GM21737 (cell line): ENCODE results near the gene TUT1.
A peak's percentile ranks its signal among the peaks of the same experiment; 100 is the strongest.
"Not testable (repeated sequence)": the region's sequence is repeated elsewhere in the genome, so short reads cannot be mapped to it uniquely, and the experiment has no call there.

Source experiments
- ATAC-seq: cut with Tn5 transposase; IDR thresholded peaks from one replicate; pipeline ENCODE4 v1.9.1; 2021; ENCODE audit warnings: mild to moderate bottlenecking, moderate library complexity; ENCODE audit not compliant: unreplicated experiment

Gene TUT1

DNA sequence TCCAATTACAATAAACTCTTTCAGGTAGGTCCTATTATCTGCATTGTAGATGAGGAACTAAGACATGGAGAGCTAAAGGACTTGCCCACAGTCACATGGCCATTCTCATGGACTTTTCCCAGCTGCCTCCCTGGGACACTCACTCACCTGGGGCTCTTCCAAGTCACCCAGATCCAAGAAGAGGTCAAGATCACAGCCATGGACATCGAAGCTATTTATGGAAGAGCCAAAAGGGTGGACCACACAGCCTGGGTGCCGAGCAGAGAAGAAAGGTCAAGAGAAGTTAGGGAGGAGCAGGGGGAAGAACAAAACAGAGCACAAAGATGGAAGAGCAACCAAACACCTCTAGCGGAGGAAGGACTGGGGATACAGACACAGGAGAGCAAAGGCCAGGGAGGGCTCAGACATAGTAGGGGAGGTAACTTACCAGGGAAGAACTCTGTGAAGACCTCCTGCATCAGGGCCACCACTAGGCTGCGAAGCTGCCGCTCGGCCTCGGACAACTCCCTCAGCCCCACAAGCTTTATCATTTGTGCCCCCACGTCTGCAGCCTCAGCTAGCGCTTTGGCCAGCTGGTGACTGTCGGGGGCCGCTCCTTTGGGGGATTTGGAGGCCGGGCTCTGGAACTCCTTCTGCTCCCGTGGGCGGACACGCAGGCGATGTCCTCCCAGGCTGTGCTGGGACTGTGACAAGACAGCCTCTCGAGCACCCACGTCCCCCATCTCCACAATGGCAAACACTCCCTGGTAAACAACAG lies 10.2 kb downstream of the TUT1 start:
- no peak for ATAC-seq

DNA sequence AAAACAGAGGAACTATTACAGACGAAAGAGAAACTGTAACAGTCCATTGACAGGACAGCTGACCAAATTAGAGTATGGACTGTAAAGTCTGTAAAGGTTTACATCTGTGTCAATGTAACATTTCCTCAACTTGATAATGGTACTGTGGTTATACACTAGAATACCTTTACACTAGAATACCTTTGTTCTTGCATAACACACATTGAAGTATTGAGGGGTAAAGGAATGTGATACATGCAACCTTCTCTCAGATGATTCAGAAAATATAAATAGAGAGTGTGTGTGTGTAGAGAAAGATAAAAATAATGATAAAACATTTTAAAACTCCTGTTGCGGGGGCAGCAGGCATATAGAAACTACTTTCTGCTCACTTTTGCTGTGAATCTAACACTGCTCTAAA lies 12.1 kb downstream of the TUT1 start:
- no peak for ATAC-seq

DNA sequence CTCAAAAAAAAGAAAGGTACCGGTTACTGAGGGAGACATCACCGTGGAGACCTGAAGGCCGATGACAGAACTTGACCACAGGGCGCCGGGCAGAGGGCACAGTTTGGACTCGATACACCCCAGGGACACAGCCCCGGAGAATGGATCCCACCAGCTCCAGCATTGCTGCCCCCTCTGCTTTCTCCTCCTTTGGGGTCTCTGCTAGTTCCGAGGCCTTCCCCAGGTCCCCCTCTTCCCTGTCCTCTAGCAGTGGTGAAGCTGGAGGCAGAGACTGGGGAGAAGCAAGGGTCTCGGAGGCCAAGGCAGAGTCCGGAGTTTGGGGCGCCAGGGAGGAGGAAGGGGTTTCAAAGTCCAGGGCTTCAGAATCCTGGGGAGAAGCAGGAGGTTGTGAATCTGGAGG lies 12.8 kb downstream of the TUT1 start:
- ATAC-seq, result no peak

DNA sequence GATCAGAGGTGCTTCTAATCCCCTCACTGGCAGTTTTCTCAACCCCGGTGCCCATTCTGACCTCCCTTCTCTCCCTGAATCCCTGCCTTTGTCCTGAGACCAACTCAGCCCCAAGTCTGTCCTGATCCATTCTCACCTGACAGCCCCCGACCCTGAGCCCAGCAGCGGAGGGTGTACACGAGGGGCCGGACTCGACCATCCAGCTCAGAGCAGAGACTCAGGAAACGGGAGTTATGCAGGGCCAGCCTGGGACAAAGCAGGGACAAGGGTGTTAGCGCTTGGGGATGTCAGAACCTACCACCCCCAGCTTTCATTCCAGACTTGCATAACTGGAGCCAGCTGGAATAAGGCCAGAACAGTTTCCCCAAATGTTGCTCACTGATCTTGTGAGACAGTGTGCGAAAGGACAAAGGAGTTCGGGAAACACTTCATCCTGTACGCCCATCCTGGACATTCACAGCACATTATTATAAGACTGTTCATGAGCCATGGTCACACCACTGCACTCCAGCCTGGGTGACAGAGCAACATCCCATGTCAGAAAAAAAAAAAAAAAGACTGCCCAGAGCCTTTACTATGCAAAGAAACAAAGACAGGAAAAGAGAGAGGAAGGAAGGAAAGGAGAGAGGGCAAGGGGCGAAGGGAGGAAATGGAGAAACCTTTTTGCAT lies 14.1 kb downstream of the TUT1 start:
- ATAC-seq, result no peak

DNA sequence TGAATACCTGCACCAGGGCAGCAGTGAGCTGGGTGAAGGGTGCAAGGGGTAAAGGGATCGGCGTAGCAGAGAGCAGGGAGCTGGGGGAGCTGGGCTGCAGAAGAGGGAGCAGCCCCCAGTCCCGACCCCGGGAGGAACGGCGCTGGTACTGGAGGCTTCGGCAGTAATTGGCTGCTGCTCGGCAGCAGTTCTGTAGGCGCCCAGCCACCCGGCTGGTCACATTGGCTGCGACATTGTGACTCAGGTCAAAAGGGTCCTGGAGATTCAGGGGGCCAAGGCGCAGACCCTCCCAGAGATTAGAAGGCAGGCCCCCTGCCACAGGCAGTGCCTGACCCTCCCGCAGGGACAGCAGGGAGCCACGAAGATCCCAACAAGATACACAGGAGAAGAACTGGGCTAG lies 15.5 kb downstream of the TUT1 start:
- no peak for ATAC-seq

DNA sequence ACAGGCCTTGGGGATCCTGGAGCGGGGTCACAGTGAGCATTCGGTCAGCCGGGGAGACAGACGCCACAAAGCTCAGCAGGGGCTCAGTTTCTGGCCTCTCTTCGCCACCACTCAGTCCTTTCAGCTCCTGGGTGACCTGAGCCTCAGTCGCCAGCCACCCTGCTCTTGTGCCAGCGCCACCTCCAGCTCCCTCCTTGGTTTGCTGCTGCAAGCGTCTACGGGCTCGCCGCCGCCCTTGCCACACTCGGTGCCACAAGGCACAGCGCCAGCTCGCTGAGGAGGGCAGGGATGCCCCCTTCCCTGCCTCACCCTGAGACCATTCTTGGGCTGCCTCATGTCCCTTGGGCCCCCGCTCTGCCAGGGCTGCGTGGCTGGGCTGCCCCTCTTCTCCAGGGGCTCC lies 16.2 kb downstream of the TUT1 start:
- no peak for ATAC-seq

DNA sequence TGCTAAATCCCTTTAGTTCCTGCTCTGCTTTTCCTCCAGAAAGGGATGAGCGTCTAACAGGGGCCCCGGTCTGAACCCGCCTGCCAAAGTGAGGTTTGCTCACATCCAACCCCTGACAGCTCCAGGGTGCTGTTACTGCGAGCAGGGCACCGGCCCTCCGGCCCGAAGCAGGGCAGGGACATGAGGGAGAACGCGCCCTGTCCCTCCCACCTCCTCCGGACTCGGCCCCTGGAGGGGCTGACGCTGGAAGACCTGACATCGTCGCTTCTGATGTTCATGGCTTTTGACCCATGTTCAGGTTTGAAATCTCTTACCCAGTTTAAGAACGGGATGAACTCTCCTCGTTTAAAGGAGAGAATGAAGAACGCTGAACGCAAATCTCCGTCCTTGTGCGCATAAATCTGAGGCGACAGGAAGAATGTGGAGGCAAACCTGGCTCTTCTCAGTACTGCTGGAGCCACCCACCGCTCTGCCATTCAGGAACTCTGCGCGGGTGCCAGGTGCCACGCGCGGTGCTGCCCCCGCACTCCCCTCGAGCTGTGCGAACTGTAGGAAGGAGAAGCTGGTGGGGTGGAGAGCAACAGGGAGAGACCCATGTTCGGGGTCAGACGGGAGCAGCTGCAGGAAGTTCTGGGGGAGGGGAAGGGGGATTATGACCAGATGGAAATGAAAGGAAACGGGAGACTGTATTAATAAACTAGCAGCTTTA lies 16.8 kb downstream of the TUT1 start:
- ATAC-seq, result peak; percentile 10

DNA sequence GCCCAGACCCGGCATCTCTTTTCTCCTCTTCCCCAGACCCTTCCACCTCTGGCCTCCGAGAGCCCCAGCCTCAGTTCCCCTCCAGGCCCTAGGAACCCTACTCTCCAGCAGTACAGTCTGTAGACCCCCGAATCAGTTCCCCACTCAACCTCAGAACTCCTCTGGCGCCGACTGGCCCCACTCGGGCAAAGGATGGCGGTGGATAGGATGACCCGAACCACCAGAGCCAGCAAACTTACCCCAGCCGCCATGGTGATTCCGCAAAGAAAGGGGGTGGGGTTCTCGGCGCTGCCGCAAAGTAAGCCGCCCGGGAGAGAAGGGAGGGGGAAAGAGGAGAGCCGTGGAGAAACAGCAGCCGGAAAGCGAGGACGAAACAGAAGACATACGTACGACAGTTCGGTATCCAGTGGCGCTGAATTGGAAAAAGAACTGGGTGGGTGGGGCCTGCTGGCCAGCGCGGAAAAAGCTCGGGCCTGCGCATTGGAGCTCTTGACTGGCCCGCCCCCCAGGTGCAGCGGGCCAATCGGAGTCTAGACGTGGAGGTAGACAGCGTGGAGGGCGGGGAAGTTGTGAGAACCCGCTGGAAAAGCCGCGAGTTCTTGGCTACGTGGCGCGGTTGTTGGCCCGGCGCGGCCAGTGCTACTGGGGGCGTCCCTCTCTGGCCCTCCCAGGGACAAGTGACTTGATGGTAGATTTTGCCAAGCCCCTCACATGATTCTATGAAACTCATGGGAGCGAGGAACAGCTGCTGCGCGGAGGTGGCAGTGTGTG lies 17.5 kb downstream of the TUT1 start, which contains the start of gene EEF1G:
EEF1G (minus strand) TSS at position 300 of the 771 bp plus-strand sequence; CDS start at position 251, 49 bp downstream.
- peak; percentile 81 for ATAC-seq

DNA sequence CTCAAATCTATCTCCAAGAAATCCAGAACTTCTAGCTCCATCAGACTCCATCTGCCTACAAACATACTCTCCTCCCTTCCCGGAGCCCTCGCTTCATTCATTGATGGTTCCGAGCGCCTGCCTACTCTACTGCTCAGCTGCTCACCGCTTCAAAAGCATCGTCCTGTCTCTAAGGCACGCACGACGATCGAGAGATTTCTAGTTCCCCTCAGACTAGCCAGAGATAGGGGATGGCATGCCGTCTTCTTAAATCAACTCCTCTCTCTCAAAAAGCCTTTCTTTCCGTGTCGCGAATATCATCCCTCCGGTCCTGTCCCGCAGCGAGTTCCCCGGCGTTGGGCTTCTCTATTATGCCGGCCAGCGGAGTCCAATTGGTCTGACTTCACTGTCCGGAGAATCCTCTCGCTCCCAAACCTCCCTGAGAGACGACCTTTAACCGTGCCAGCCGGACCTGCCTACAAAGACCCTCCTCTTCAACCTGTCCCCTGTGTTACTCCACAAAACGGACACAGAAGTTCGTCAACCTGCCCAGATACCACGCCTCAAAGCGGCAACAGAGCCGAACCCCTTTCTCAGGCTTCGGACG lies 18.2 kb downstream of the TUT1 start:
- no peak for ATAC-seq

DNA sequence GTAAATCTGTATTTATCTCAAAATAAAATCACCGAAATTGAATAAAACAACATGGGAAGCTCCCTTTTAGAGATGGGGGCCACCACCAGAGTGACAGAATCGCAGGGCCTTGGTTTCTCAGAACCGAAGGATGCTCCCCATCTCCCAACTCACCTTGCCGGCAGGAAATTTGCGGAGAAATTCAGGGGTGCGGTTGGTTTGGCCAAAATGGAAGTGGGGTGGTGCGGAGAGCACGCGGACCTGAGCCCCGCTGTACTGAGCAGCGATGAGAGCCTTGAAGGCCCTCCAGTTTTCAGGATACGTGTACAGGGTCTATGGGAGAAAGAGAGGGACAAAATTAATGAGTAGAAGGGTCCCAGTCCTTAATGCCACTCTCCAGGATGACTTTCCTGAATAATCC lies 18.9 kb downstream of the TUT1 start:
- no peak for ATAC-seq

DNA sequence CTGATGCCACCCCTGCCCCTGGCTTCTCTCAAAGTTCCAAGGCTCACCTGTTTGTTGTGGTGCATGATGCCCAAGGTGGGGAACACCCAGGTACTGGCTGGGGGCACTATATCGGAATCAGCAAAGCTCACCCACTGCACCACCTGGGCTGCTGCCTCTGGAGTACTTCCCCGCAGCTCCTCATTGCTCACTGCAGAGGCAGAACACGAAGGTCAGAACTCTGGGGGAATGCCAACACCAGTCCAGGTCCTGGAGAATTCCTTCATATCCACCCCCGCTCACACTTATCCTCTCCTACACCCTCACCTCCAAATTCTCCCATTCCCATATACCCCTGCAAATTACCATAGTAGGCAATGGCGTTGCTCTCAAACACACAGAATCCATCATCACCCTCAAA lies 19.8 kb downstream of the TUT1 start:
- ATAC-seq, result not testable (repeated sequence)

DNA sequence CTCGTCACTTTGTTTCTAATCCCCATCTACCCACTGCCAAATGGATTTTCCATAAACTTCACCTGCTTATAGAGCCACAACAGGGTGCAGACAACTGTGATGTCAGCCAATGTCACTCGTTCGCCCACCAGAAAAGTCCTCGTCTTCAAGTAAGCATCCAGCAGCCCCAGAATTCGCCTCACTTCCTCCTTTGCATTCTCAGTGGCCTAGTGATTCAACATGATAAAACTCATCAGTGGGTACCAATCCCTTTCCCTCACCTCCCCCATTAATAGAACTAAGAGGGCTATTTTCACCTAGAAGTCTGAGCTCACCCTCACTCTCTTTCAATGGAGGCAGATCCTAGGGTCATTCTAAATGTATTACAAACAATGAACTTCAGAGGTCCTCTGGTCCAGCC lies 20.4 kb downstream of the TUT1 start:
- ATAC-seq, result not testable (repeated sequence)

DNA sequence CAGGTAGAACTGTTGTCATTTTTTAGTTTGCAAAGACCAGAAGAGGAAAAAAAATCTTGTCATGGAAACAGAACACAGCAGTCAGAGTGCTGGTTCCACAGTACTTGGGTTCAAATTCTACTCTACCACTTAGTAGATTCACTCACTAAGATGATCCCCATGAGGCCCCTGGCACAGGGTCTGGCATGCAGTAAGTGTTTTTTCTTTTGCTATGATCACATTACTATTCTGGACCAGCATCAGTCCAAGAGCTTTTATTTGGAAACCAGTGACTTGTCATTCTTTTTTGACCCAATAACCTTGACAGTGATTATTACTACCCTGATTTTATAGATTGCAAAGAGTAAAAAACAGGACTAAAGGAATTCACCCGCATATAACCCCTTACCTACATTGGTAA lies 21.7 kb downstream of the TUT1 start:
- no peak for ATAC-seq

DNA sequence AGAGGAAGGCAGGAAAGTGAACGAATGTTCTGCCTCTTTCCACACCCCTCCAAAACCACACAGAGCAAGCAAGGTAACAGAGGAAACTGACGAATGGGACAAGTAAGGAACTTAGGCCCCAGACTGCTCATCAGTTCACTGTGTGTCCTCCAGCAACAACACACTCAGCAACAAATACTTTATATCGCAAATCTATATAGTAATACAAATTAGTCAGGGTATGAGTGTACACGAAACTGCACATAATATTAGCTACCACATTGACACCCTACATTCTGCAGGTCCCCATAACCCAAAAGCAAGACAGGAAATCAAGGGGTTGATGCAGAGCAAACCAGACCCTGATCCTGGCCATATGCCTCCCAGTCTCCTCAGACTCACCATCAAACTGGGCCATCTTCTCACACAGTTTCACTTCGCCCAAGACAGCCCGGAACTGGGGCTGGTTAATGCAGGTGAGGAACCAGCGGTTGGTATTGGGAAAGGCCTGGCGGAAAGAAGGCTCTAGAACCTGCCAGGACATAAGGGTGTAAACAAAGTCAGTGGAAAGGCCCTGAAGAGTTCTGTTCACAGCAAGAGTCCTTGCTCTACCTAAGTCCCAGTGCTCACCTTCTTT lies 24.2 kb downstream of the TUT1 start:
- no peak for ATAC-seq

DNA sequence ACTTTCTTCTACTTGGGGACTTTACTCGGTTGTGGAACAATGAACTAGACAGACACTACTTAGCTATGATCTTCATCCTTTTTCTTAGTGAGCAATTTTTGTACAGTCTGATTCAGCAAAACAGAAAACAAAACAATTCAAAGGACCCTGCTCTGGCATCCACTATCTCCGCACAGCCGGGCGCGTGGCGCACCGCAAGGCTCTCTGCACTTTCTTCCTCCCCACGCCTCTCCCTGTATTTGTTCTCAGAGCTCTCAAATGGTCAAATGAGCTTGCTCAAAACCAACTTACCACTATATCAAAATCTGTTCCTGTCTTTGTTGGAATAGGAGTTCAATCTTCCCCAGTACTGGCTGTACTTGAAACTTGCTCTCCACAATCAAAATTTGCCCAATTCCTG lies 25.1 kb downstream of the TUT1 start:
- no peak for ATAC-seq

DNA sequence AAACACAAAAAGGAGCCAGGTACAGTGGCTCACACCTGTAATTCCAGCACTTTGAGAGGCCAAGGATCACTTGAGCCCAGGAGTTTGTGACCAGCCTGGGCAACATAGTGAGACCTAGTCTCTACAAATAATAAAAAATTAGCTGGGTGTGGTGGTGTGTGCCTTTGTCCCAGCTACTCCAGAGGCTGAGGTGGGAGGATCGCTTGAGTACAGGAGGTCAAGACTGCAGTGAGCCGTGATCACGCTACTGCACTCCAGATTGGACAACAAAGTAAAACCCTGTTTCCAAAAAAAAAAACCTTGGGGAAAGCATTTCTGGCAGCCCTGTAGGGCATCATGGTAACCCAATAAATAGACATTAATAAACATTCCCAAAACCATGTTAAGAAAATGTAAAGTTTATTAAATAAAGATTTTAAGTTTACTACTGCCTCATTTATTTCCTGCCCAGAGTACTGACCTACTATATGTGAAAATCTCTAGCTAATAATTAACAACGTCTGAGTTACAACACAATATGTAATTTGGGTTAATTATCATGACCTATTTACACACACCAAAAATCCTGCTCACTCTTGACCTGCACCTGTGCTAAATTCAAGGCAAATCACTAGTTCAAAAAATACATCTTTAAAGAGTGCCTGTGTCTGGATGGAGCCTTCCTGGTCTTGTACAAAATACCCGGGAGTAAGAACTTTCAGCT lies 26.1 kb downstream of the TUT1 start:
- ATAC-seq, result no peak

DNA sequence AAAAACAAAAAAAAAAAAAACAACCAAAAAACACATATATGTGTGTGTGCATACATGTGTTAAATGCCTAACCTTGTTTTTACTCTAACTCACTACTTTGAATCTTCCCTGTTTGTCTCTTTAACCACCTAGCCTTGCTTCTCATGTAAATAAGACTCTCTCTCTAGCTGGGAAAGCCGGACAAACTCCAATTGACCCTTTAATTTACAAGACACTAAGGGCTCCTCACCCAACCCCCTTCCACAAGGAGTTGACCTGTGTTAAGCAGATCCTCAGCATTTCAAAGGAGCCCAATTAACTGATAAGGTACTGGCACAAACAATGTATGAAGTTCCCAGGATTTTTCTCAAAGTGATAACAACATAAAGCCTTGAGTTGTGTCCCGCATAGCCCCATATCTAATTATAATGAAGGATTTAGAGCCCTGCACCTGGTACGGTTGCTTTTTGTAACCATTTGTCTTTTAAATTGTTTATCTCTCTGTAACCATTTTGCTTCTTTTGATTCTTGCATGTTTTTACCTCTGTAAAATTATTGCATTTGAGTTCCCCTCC lies 29.6 kb downstream of the TUT1 start:
- ATAC-seq, result not testable (repeated sequence)

DNA sequence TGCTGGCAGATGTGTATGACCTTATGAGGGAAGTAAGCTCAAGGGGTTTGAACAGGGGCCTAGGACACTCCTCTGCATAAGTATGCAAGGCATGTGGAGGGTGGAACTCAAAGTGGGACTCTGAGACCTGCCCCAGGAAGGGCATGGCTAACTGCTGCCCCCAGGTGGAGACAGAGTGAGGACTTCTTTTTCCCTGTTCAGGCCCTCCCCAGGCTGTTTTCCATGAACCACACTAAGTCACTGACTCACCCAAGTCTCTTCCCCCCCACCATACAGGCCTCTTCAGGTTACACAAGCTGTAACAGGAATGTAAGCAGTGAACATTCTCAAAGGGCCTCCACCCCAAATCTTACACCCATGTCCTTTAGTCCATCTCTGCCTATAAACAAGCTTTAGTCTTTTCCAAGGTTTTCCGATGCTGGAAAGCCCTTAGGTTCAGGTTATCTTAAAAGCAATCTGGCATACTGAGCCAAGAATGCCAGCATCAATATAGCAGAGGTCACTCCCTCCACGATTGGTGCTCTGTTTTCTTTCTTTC lies 30.7 kb downstream of the TUT1 start:
- ATAC-seq, result no peak

DNA sequence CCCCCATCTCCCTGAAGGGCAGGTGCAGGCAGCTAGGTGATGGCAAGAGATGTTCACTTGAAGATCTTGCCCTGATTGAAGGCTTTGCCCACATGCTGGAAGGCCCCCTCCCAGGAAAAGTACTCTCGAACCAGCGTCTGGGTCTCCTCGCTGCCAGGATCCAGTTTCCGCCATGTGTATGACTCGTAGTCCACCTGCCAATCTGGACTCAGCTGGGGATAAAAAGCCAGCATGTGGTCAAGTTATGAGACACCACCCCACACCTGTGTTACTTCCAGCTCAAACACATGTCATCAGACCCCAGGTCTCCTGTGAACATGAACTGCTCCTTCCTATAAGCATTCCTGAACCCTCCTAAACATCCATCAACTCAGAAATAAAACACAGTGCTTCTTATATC lies 31.7 kb downstream of the TUT1 start:
- not testable (repeated sequence) for ATAC-seq
